Suprapubic skin (tissue), 3 donors: ENCODE measurements around the gene RYR3.

Experiments used
- POLR2AphosphoS5 ChIP-seq, 3 donors: sonication (generic); formaldehyde crosslinking; IDR thresholded peaks; one replicate each; pipeline ENCODE4 v1.6.1; 2017; ENCODE audit warnings: antibody characterized with exemption in 3 of 3
- TF ChIP-seq, protein P1 (sequence below), 2 donors: fragments of 200-600 bp in 1 of 2; fragments of 450-650 bp in 1 of 2; sonication (generic) in 1 of 2; IDR thresholded peaks; one replicate each; pipeline ENCODE4 v1.5.1; 2016 to 2019; ENCODE audit warnings: antibody characterized with exemption in 2 of 2, mild to moderate bottlenecking in 1 of 2, moderate library complexity in 1 of 2

DNA sequence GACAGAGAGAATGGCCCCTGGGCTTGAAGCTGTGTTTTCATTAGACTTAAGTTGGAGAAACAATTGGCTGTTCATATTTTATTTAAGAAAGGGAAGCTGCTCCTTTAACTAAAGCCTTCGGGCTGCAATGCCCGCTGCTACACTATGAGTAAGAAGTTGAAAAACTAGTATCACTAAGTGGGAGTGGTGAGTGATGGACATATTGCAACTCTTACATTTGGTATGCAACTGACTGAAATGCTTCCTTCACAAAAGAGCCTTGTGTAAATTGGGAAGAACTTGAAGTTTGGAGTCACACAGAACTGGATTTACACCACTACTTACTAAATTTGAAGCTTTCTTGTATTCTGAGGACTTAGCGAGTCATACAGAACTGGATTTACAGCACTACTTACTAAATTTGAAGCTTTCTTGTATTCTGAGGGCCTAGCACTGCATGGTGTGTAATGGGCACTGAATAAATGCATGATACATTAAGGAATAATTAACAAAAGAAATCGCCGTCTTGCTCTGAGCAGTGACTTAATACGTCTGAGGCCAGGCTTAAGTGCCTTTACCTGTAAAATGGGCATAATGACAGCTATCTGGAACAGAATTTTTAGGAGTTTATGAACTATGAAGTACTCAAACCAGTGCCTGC lies 149.5 kb downstream of the RYR3 start:
- TF ChIP-seq, protein P1, sequence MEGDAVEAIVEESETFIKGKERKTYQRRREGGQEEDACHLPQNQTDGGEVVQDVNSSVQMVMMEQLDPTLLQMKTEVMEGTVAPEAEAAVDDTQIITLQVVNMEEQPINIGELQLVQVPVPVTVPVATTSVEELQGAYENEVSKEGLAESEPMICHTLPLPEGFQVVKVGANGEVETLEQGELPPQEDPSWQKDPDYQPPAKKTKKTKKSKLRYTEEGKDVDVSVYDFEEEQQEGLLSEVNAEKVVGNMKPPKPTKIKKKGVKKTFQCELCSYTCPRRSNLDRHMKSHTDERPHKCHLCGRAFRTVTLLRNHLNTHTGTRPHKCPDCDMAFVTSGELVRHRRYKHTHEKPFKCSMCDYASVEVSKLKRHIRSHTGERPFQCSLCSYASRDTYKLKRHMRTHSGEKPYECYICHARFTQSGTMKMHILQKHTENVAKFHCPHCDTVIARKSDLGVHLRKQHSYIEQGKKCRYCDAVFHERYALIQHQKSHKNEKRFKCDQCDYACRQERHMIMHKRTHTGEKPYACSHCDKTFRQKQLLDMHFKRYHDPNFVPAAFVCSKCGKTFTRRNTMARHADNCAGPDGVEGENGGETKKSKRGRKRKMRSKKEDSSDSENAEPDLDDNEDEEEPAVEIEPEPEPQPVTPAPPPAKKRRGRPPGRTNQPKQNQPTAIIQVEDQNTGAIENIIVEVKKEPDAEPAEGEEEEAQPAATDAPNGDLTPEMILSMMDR (IDR thresholded peaks at IDR 0.05) = no peak
- TF ChIP-seq POLR2AphosphoS5 (IDR thresholded peaks at IDR 0.05) = no peak
